ENCODE results near the gene MAP6. TPM values are rescaled to one million over a fixed set of nuclear protein-coding genes. Genes with fewer than 3 reads are reported as not detected.

MAP6 gene
- total and polyA plus RNA-seq, 3 experiments from 2014 or later = 0.07 to 0.16 TPM; not detected in 1

- H3K27me3 Mint-ChIP-seq = peaks cover 0 to 8% of the 10 kb centered on the region in 2 donors
- no peak for DNase-seq
- peaks cover 0 to 2% (median 0%) of the 10 kb centered on the region in 5 donors for H3K9me3 Mint-ChIP-seq
- ChIA-PET CTCF (interaction anchor here (0.9 to 1.2 kb wide), 2 partner anchors 15 to 28 kb away, joined by 3 to 4 read pairs; partner anchors contain the start of gene SERPINH1), POLR2A (no interaction called here)
- Histone ChIP-seq H3K36me3 (ENCODE audit: insufficient read depth, low read length) (no peaks in the 10 kb centered on the region), H3K4me3 (ENCODE audit: low read length) (no peak overlapping the region), H3K9me3 (ENCODE audit: low read length) (no peaks in the 10 kb centered on the region), H3K27me3 (ENCODE audit: insufficient read depth, low read length, poor library complexity, severe bottlenecking) (no peaks in the 10 kb centered on the region), H3K4me1 (ENCODE audit: insufficient read depth, low read length) (no peaks in the 10 kb centered on the region), H3K27ac (ENCODE audit: low read depth, low read length) (no peak overlapping the region)
- no peak overlapping the region for H3K27ac Mint-ChIP-seq
- H3K4me3 Mint-ChIP-seq = no peak overlapping the region
- no peaks in the 10 kb centered on the region for H3K4me1 Mint-ChIP-seq
- no peaks in the 10 kb centered on the region for H3K36me3 Mint-ChIP-seq
These were observed 121.7 kb downstream of the MAP6 start for GRCh38 chr11:75547177-75547576.

GRCh38 chr11:75543806-75544205 is 125.0 kb downstream of the MAP6 start:
- Mint-ChIP-seq H3K9me3 (peaks cover 0 to 2% (median 0%) of the 10 kb centered on the region in 5 donors), H3K36me3 (no peaks in the 10 kb centered on the region), H3K27me3 (peaks cover 0 to 8% of the 10 kb centered on the region in 2 donors), H3K4me3 (no peak overlapping the region), H3K27ac (no peak overlapping the region), H3K4me1 (no peaks in the 10 kb centered on the region)
- Histone ChIP-seq H3K27ac (ENCODE audit: low read depth, low read length) (no peak overlapping the region), H3K4me1 (ENCODE audit: insufficient read depth, low read length) (no peaks in the 10 kb centered on the region), H3K9me3 (ENCODE audit: low read length) (no peaks in the 10 kb centered on the region), H3K27me3 (ENCODE audit: insufficient read depth, low read length, poor library complexity, severe bottlenecking) (no peaks in the 10 kb centered on the region), H3K4me3 (ENCODE audit: low read length) (no peak overlapping the region), H3K36me3 (ENCODE audit: insufficient read depth, low read length) (no peaks in the 10 kb centered on the region)
- no peak for DNase-seq
- ChIA-PET POLR2A (no interaction called here), CTCF (interaction anchor here (1.1 to 1.3 kb wide), 3 partner anchors 10 to 99 kb away, joined by 3 to 5 read pairs (median 4); no protein-coding TSS in a partner anchor)

GRCh38 chr11:75542088-75542438 is 126.8 kb downstream of the MAP6 start:
- Mint-ChIP-seq H3K27me3 (peaks cover 0 to 8% of the 10 kb centered on the region in 2 donors), H3K9me3 (peaks cover 0 to 2% (median 0%) of the 10 kb centered on the region in 5 donors), H3K4me1 (peaks cover 7 to 16% (median 11%) of the 10 kb centered on the region in 3 donors), H3K27ac (peak overlapping the region in 3 of 8 donors; percentile 24 to 91 (median 46)), H3K4me3 (no peak overlapping the region), H3K36me3 (no peaks in the 10 kb centered on the region)
- Histone ChIP-seq H3K4me1 (ENCODE audit: insufficient read depth, low read length) (peaks cover 4% of the 10 kb centered on the region), H3K27ac (ENCODE audit: low read depth, low read length) (no peak overlapping the region), H3K9me3 (ENCODE audit: low read length) (no peaks in the 10 kb centered on the region), H3K27me3 (ENCODE audit: insufficient read depth, low read length, poor library complexity, severe bottlenecking) (no peaks in the 10 kb centered on the region), H3K36me3 (ENCODE audit: insufficient read depth, low read length) (no peaks in the 10 kb centered on the region), H3K4me3 (ENCODE audit: low read length) (no peak overlapping the region)
- DNase-seq = peak in 1 of 5 donors; percentile 9
- ChIA-PET CTCF (no interaction called here), POLR2A (no interaction called here)

DNA sequence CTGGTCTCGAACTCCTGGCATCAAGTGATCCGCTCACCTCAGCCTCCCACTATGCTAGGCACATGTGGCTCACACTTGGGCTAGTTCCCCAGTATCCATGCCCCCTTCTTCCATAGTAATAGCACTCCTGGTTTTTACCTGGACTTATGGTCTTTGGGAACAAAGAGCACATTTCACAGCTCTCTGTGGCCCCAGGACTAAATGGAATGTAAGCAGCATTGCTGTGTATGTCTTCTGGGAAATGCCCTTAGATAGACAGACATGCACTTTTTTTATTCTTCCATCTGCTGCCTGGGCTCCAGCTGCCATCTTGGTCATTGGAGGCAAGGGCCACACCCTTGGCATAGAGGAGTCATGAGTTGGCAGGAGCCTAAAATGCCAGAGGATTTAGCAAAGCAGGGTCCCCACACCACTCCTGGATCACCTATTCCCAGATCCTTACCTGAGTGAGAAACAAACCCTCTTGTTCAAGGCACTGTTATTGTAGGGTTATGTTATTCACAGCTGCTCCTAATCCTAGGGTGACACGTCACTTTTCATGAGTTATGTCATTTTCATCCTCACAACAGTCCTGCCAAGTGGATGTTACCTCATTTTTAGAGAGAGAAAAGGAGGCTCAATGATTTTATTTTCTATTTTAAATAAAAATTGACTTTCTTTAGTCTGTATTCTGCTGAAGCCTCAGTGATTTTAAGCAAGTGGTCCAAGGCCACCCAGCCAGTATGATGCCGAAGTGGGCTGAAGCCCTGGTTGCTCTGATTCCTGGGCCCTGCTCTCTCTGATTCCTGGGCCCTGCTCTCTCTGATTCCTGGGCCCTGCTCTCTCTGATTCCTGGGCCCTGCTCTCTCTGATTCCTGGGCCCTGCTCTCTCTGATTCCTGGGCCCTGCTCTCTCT is 127.4 kb downstream of the MAP6 start:
- Histone ChIP-seq H3K9me3 (ENCODE audit: low read length) (no peaks in the 10 kb centered on the region), H3K4me3 (ENCODE audit: low read length) (no peak overlapping the region), H3K27me3 (ENCODE audit: insufficient read depth, low read length, poor library complexity, severe bottlenecking) (no peaks in the 10 kb centered on the region), H3K4me1 (ENCODE audit: insufficient read depth, low read length) (peaks cover 10% of the 10 kb centered on the region), H3K27ac (ENCODE audit: low read depth, low read length) (no peak overlapping the region), H3K36me3 (ENCODE audit: insufficient read depth, low read length) (no peaks in the 10 kb centered on the region)
- peaks cover 12 to 22% (median 16%) of the 10 kb centered on the region in 3 donors for H3K4me1 Mint-ChIP-seq
- peak in 1 of 5 donors; percentile 21 for DNase-seq
- peaks cover 0 to 8% of the 10 kb centered on the region in 2 donors for H3K27me3 Mint-ChIP-seq
- H3K27ac Mint-ChIP-seq = peak overlapping the region in 1 of 8 donors; percentile 24
- POLR2A ChIA-PET = no interaction called here
- CTCF ChIA-PET = interaction anchor here (0.8 kb wide), 1 partner anchor 9 kb away, joined by 4 read pairs; no protein-coding TSS in a partner anchor
- peaks cover 0 to 2% (median 0%) of the 10 kb centered on the region in 5 donors for H3K9me3 Mint-ChIP-seq
- no peak overlapping the region for H3K4me3 Mint-ChIP-seq
- H3K36me3 Mint-ChIP-seq = no peaks in the 10 kb centered on the region

DNA sequence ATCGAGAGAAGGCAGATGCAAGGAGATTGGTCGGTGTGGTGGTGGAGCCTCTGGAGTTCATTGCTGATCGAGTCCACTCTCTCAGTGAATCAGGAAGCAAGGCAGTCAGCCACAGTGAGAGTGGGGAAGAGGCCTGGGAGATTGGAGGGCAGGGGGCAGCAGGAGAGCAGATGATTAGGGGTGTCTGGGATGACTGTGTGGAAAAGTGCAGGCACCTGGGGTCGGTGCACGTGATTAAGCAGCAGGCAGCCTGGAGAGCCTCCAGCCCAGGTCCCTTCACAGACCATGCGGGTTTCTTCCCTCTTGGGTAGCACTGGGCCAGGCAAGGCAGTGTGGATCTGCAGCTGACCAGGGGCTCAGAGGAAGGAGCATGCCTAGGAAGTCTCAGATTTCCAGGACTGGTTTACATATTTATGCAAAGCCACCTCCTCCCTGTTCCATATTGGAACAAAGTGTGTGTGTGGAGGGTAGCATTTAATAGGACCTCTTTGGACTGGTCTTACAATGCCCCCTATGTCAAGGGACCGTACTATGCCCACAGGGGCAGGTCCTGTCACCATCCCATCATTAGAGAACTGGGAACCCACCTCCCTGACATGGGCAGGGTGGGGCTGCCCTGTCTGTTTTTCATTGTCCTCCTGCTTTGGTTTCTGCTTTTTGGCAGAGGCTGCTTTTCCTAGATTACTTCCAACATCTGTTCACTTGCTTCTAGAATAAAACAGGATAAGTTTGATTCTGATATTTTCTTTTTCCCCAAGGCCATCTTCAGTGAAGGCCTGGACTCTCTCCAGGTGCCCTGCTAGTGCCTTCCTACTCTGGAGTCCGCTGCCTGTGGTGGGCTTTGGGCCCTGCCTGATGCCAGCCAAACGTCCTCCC is 129.1 kb downstream of the MAP6 start:
- Histone ChIP-seq H3K4me3 (ENCODE audit: low read length) (no peak overlapping the region), H3K4me1 (ENCODE audit: insufficient read depth, low read length) (peaks cover 14% of the 10 kb centered on the region), H3K36me3 (ENCODE audit: insufficient read depth, low read length) (no peaks in the 10 kb centered on the region), H3K9me3 (ENCODE audit: low read length) (no peaks in the 10 kb centered on the region), H3K27me3 (ENCODE audit: insufficient read depth, low read length, poor library complexity, severe bottlenecking) (no peaks in the 10 kb centered on the region), H3K27ac (ENCODE audit: low read depth, low read length) (no peak overlapping the region)
- peak overlapping the region in 3 of 8 donors; percentile 33 to 52 (median 45) for H3K27ac Mint-ChIP-seq
- peak in 1 of 5 donors; percentile 26 for DNase-seq
- H3K9me3 Mint-ChIP-seq = peaks cover 0 to 2% (median 0%) of the 10 kb centered on the region in 5 donors
- POLR2A ChIA-PET = no interaction called here
- peaks cover 12 to 25% (median 17%) of the 10 kb centered on the region in 3 donors for H3K4me1 Mint-ChIP-seq
- CTCF ChIA-PET = interaction anchor here (0.7 to 1.6 kb wide), 4 partner anchors 8 to 155 kb away, joined by 3 to 4 read pairs (median 4); no protein-coding TSS in a partner anchor
- no peak overlapping the region for H3K4me3 Mint-ChIP-seq
- no peaks in the 10 kb centered on the region for H3K36me3 Mint-ChIP-seq
- peaks cover 0 to 8% of the 10 kb centered on the region in 2 donors for H3K27me3 Mint-ChIP-seq

- no peak overlapping the region for H3K4me3 ChIP-seq (ENCODE audit: low read length)
- H3K4me1 ChIP-seq (ENCODE audit: insufficient read depth, low read length) = peaks cover 14% of the 10 kb centered on the region
- no peaks in the 10 kb centered on the region for H3K36me3 ChIP-seq (ENCODE audit: insufficient read depth, low read length)
- H3K4me3 Mint-ChIP-seq = no peak overlapping the region
- no peaks in the 10 kb centered on the region for H3K27me3 ChIP-seq (ENCODE audit: insufficient read depth, low read length, poor library complexity, severe bottlenecking)
- DNase-seq = no peak
- peaks cover 17 to 34% (median 19%) of the 10 kb centered on the region in 3 donors for H3K4me1 Mint-ChIP-seq
- no peaks in the 10 kb centered on the region for H3K36me3 Mint-ChIP-seq
- CTCF ChIA-PET = interaction anchor here (1.2 to 2.6 kb wide), 3 partner anchors 93 to 154 kb away, joined by 4 to 11 read pairs (median 4); no protein-coding TSS in a partner anchor
- H3K9me3 ChIP-seq (ENCODE audit: low read length) = no peaks in the 10 kb centered on the region
- H3K27me3 Mint-ChIP-seq = peaks cover 0 to 4% of the 10 kb centered on the region in 2 donors
- peak overlapping the region in 6 of 8 donors; percentile 7 to 90 (median 58) for H3K27ac Mint-ChIP-seq
- POLR2A ChIA-PET = no interaction called here
- no peak overlapping the region for H3K27ac ChIP-seq (ENCODE audit: low read depth, low read length)
- H3K9me3 Mint-ChIP-seq = peaks cover 0 to 2% (median 0%) of the 10 kb centered on the region in 5 donors
These were observed 130.5 kb downstream of the MAP6 start for GRCh38 chr11:75538150-75538942.

GRCh38 chr11:75537740-75538139 is 131.1 kb downstream of the MAP6 start:
- no peaks in the 10 kb centered on the region for H3K9me3 ChIP-seq (ENCODE audit: low read length)
- no peaks in the 10 kb centered on the region for H3K36me3 ChIP-seq (ENCODE audit: insufficient read depth, low read length)
- ChIA-PET POLR2A (no interaction called here), CTCF (interaction anchor here (2.6 kb wide), 1 partner anchor 93 kb away, joined by 11 read pairs; no protein-coding TSS in a partner anchor)
- peak overlapping the region in 2 of 7 donors; percentile 29 to 56 for H3K4me3 Mint-ChIP-seq
- peak overlapping the region in 7 of 8 donors; percentile 19 to 90 (median 77) for H3K27ac Mint-ChIP-seq
- peaks cover 14% of the 10 kb centered on the region for H3K4me1 ChIP-seq (ENCODE audit: insufficient read depth, low read length)
- H3K27ac ChIP-seq (ENCODE audit: low read depth, low read length) = no peak overlapping the region
- no peaks in the 10 kb centered on the region for H3K36me3 Mint-ChIP-seq
- H3K9me3 Mint-ChIP-seq = no peaks in the 10 kb centered on the region
- H3K27me3 ChIP-seq (ENCODE audit: insufficient read depth, low read length, poor library complexity, severe bottlenecking) = no peaks in the 10 kb centered on the region
- H3K4me3 ChIP-seq (ENCODE audit: low read length) = no peak overlapping the region
- DNase-seq = no peak
- H3K27me3 Mint-ChIP-seq = no peaks in the 10 kb centered on the region
- H3K4me1 Mint-ChIP-seq = peaks cover 17 to 34% (median 19%) of the 10 kb centered on the region in 3 donors
